SW480 (cell line): ENCODE measurements around the gene ELMO3.

Experiments used
- DNase-seq: peaks from one replicate; pipeline ENCODE4 v3.0.0-alpha.2; 2016; ENCODE audit warnings: low spot score

ELMO3 gene

GRCh38 chr16:67223992-67224391 is 25.1 kb downstream of the ELMO3 start:
- DNase-seq = no peak

DNA sequence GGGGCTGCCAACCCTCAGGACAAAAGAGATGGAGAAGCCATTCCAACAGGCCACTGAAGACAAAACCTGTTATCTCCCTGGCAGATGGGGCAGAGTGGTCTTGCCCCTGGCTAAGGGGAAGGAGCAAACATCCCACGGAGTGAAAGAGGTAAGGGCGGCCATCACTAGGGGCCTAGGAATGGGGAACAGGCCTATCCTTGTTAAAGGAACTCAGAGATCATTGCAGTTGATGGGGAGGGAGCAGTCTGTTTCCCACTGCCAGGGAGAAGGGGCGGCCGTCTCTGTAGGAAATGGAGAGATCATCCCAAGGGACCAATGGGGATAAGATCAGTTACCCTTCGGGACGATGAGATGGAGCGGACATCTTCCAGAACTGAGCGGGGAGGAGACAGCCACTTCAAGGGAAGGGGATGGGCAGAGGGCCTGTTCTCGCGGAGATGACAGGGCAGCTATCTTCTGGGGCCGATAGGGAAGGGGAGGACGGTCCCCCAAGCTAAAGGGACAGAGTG is 27.4 kb downstream of the ELMO3 start:
- DNase-seq = no peak

GRCh38 chr16:67226804-67227566 is 28.1 kb downstream of the ELMO3 start, which contains the start of gene TMEM208:
TSS of gene TMEM208 (plus strand) at chr16:67227130. CDS start at chr16:67227219, 89 bp downstream.
- DNase-seq = peak; percentile 94

DNA sequence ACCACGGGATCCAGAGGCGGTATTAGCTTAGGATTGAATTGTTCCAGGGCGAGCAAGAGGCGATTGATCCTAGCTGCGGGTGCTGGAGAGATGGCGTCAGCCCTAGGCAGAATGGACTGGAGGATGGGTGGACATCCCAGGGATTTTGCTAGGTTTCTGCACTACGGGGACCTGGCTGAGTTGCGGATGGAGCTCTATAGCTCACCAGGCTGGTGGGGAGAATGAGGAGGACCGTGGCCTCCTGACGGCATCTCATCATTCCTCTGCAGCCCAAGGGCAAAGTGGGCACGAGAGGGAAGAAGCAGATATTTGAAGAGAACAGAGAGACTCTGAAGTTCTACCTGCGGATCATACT is 28.6 kb downstream of the ELMO3 start:
- DNase-seq = no peak

GRCh38 chr16:67228034-67228785 is 29.3 kb downstream of the ELMO3 start:
- DNase-seq = no peak

GRCh38 chr16:67228905-67229304 is 30.0 kb downstream of the ELMO3 start:
- DNase-seq = no peak

DNA sequence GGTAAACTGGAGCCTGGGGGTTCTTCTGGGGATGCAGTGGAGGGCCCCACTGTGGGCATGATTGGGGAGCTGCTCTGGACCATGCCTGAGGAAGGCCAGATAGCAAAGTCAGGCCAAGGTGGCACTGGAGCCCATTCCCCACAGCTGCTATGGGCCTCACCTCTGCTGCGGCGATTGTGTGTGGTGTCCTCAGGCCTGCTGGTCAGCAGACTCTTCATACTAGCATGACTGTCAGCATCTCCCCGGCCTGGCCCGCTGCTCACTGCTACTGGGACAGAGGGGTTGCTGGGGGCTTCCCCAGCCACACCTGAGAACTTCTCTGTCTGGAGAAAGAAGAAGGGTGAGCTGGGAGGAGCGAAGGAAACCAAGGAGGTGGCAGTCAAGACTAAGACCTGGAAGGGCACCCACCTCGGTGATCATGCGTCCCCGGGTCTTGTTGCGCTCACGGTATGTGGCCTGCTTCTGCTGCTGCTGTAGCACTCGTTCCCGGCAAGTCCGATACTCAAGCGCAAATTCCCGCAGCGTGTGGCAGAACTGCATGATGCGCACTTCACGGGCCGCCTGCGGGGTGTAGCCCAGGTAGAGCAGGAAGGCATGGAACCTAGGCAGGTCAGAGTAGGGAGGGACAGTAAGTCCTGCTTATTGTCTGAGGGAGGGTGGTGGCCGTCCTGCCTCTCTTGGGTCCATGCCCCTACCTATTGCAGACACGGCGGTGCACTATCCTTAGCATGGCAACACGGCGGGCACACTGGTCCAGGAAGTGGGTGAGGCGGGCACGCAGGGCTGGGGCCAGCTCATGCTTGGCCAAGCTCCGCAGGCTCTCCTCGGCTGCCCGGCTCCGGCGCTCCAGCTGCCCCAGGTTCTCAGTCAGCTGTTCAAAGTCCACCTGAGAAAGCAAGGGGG is 31.2 kb downstream of the ELMO3 start:
- DNase-seq = no peak

DNA sequence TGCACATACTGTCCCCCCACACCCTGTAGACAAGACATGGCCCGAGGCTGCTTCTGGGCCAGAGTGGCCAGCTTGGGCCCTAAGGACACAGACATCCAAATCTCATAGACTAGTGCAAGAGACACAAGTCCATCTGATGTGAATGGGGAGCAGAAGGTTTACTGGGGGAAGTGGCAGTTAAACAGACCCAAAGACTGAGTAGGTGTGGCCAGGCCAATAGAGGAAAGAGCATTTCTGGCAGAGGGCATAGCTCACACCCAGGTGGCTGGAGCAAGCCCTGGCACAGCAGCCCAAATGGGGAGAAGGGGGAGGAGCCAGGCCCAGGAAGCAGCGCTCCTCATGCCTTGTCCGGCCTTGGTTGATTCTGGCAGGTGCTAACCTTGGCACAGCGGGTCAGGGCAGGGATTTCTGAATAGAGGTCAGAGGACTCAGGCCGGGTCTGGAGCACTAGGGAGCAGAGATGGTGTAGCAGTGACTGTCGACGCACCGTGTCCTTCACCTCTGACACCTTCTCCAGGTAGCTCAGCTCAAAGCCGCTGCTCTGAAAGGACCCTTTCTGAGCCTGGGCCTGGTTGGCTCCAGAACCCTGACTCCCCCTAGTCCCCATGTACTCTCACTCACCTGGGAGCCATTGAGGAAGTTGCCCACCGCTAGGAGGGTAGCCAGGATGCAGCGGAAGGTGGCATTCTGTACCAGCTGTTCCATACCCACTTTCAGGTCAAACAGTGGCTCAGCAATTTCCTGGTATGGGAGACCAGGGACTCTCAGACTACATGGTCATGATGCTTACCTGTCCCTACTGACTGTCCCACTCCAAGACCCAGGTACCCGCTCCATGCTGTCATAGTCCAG is 32.1 kb downstream of the ELMO3 start:
- no peak for DNase-seq

DNA sequence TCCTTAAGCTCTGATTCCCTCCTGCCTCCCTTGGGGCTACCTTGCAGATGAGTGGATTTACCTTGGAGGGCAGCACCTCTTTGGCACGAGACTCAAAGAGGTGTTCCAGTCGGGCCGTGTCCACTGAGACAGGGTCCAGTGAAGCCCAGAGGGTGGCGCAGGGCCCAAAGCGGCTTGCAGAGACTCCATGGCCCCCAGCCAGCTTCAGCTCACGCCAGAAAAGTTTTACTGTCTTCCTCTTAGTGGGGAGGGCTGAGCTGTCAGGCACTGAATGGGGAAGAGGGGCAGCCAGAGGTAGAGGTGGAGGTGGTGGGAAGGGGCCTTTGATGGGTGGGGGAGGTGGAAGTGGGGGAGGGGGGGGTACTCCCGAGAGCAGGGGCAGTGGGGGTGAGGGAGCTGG is 34.7 kb downstream of the ELMO3 start:
- DNase-seq = no peak

DNA sequence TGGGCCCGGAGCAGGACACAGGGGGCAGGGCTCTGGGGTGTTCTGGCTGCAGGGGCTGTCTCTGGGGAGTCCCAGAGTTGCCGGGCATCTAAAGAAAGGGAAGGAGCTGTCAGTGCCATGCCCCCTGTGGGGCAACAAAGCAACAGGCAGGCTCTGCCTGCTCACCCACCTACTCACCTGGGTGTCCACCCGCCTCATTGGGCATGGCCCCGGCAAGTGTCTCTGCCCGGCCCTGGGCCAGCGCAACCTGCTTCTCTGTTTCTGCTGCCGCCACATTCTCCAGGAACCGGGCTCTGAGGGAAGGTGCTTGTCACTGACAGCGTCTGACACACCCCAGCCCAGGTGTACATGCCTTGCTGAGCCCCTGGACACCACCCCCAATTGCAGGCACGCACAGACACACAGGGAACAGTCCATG is 35.3 kb downstream of the ELMO3 start:
- no peak for DNase-seq

GRCh38 chr16:67235816-67236562 is 37.1 kb downstream of the ELMO3 start:
- DNase-seq = no peak

GRCh38 chr16:67236563-67237395 is 37.8 kb downstream of the ELMO3 start:
- peak; percentile 35 for DNase-seq

DNA sequence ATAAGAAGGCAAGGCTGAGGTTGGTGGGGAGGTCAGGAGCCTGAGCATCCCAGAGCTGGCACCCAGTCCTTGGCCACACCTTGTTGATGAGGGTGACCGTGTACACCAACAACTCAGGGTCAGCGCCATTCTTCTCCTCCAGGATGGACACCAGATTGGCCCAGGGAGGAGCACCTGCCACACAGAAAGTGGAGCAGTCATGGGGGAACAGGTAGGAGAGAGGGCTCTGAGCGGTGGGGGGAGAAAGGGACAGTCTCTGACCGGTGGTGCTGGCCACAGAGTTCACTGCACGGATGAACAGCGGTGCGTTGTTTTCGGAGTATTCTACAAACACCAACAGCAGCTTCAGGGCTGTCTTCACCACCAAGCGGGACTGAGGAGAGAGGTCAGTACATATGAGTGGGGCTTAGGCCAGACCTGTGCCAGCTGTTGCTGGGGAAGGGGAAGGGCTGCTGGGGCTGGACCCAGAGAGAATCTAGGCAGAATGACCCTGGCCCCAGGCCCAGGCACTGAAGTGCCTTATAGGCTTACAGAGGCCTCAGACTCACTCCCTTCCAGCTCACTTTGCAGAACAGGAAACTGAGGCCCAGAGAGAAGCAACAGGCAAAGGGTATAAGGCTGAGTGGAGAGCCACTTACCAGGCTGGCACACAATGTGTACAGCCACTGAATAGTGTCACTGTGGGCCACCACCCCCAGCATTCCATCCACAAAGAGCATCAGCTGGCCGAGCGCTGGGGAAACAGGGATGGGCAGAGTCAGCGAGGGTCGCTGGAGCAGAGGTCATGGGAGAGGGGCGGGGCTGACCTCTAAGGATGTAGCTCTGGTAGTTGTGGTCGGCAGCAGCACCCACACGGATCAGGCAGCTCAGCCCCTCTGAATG is 38.7 kb downstream of the ELMO3 start:
- no peak for DNase-seq

DNA sequence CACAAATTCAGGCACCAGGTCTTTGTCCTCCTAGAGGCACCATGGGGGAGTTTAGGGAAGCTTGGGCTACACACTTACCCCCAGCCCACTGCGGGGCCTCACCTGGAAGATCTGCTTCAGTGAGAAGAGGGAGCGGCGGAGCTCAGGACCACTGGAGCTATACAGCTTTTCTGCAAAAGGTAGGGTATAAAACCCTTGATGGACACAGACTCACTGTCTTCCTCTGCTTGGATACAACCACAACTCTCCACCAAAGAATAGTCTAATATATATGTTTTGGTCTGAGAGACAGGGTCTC is 39.3 kb downstream of the ELMO3 start:
- no peak for DNase-seq

DNA sequence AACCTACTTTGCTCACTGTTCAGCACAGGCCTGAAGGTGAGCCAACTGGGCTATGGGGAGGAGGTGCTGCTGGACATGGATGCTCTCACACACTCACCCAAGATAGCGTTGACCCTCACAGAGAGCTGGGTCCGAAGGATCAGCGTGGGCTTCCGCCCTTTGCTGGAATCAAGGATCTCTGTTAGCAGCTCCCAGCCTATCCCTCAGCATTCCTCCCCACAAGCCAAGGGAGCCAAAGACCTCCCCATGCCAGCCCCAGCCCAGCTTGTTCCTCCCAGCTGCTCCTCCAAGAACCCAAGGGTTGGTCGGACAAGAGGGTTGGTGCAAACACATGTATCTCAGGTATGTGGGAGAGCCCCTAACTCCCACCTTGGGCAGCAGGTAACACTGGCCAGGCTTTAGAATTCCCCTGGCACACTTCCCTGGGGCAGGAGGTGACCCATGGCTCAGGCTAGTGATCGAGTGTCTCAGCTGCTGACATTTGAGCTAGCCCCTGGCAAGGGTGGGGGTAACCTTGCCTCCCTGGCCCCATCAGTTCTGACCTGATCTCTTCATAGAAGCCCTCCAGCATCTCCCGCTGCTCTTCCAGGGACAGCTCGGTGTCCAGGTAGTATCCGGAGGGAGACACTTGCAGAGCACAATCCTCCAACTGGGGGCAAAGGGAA is 40.0 kb downstream of the ELMO3 start:
- no peak for DNase-seq

- DNase-seq = no peak
These were observed 41.6 kb downstream of the ELMO3 start for GRCh38 chr16:67240506-67240905.

GRCh38 chr16:67241008-67241900 is 42.3 kb downstream of the ELMO3 start:
- peak; percentile 42 for DNase-seq
